SK-N-SH (cell line): ENCODE measurements around the gene TBCD. TPM values are rescaled to one million over a fixed set of nuclear protein-coding genes. Genes with fewer than 3 reads are reported as not detected.

Experiments
- CTCF ChIA-PET: fragments of 300-600, 350-600 bp; formaldehyde crosslinking; extraction: SDS; loops from one replicate; lab custom pipeline; 2021; lab: Yijun Ruan, JAX
- POLR2A ChIA-PET: fragments of 350-600 bp; sonication (Branson Sonifier 250); formaldehyde crosslinking; extraction: SDS; loops from one replicate; lab custom pipeline; 2020; ENCODE audit warnings: antibody characterized with exemption, inconsistent platforms; lab: Yijun Ruan, JAX
- DNase-seq: peaks from one replicate; pipeline ENCODE4 v3.0.0; 2012
- H2AFZ ChIP-seq: fragments of 200-600 bp; sonication (generic); 2 replicates; pipeline ENCODE4 v1.8.1; 2016; ENCODE audit warnings: antibody characterized with exemption, mild to moderate bottlenecking, low read depth
- H3F3A ChIP-seq: fragments of 200-600 bp; sonication (generic); replicated peaks from 2 replicates; pipeline ENCODE3; 2016; ENCODE audit warnings: antibody characterized with exemption, mild to moderate bottlenecking; ENCODE audit not compliant: insufficient read depth
- H3K27ac ChIP-seq, 2 experiments: fragments of 200-500 bp in 1 of 2; fragments of 200-600 bp in 1 of 2; sonication (Bioruptor generic) in 1 of 2; sonication (generic), shearing (Covaris generic) in 1 of 2; 2 replicates each; pipeline versions ENCODE4 v1.5.1 to v1.6.1; 2014 to 2016; ENCODE audit warnings: low read depth in 2 of 2, inconsistent platforms in 1 of 2, low read length in 1 of 2, mild to moderate bottlenecking in 1 of 2, mixed read lengths in 1 of 2
- H3K27me3 ChIP-seq: fragments of 200-600 bp; sonication (generic), shearing (Covaris generic); 2 replicates; pipeline ENCODE4 v1.6.1; 2016; ENCODE audit warnings: mixed run types; ENCODE audit not compliant: insufficient read depth
- H3K36me3 ChIP-seq, 2 experiments: fragments of 200-500 bp in 1 of 2; fragments of 200-600 bp in 1 of 2; sonication (Bioruptor generic) in 1 of 2; sonication (generic) in 1 of 2; replicated peaks in 1 of 2; 2 replicates each; pipeline versions ENCODE3 to v1.5.1; 2014 to 2016; ENCODE audit warnings: low read length in 1 of 2, mild to moderate bottlenecking in 1 of 2; ENCODE audit not compliant: insufficient read depth in 2 of 2, control insufficient read depth in 1 of 2
- H3K4me1 ChIP-seq, 2 experiments: fragments of 200-500 bp in 1 of 2; fragments of 200-600 bp in 1 of 2; sonication (Bioruptor generic) in 1 of 2; sonication (generic), shearing (Covaris generic) in 1 of 2; 2 replicates each; pipeline versions ENCODE4 v1.5.1 to v1.6.1; 2014 to 2016; ENCODE audit warnings: low read depth in 1 of 2, low read length in 1 of 2, mixed run types in 1 of 2; ENCODE audit not compliant: insufficient read depth in 2 of 2, control insufficient read depth in 1 of 2
- H3K4me2 ChIP-seq: fragments of 200-600 bp; sonication (generic), shearing (Covaris generic); 2 replicates; pipeline ENCODE4 v1.6.1; 2017; ENCODE audit warnings: mixed run types
- H3K4me3 ChIP-seq, 2 experiments: fragments of 200-500 bp in 1 of 2; fragments of 200-600 bp in 1 of 2; sonication (Bioruptor generic) in 1 of 2; sonication (generic), shearing (Covaris generic) in 1 of 2; 2 replicates each; pipeline versions ENCODE4 v1.5.1 to v1.8.1; 2014 to 2016; ENCODE audit warnings: low read depth in 2 of 2, inconsistent platforms in 1 of 2, low read length in 1 of 2, mild to moderate bottlenecking in 1 of 2, mixed read lengths in 1 of 2, moderate library complexity in 1 of 2
- H3K79me2 ChIP-seq: fragments of 200-600 bp; sonication (generic); 2 replicates; pipeline ENCODE4 v1.8.1; 2017; ENCODE audit warnings: mild to moderate bottlenecking; ENCODE audit not compliant: insufficient read depth
- H3K9ac ChIP-seq: fragments of 200-600 bp; sonication (generic); 2 replicates; pipeline ENCODE4 v1.6.1; 2017; ENCODE audit warnings: mixed run types
- H3K9me2 ChIP-seq: fragments of 200-600 bp; sonication (generic); 2 replicates; pipeline ENCODE4 v1.6.1; 2017; ENCODE audit warnings: mixed run types
- H3K9me3 ChIP-seq: fragments of 200-600 bp; sonication (generic); 2 replicates; pipeline ENCODE4 v1.6.1; 2017; ENCODE audit warnings: mixed run types, mild to moderate bottlenecking, moderate library complexity
- H4K20me1 ChIP-seq: fragments of 200-600 bp; sonication (generic); 2 replicates; pipeline ENCODE4 v1.6.1; 2017; ENCODE audit warnings: mild to moderate bottlenecking, mixed run types; ENCODE audit not compliant: insufficient read depth
- CTCF ChIP-seq: fragments of 200-600 bp; sonication (generic); IDR thresholded peaks from 2 replicates; pipeline ENCODE4 v1.6.1; 2017; ENCODE audit warnings: antibody characterized with exemption, mild to moderate bottlenecking, moderate library complexity
- ELF1 ChIP-seq: IDR thresholded peaks from 2 replicates; pipeline ENCODE4 v1.4.0; 2012
- FOSL2 ChIP-seq: IDR thresholded peaks from 2 replicates; pipeline ENCODE4 v1.4.0; 2012; ENCODE audit warnings: low read depth, mild to moderate bottlenecking, moderate library complexity, borderline replicate concordance
- GABPA ChIP-seq: IDR thresholded peaks from 2 replicates; pipeline ENCODE4 v1.4.0; 2012; ENCODE audit warnings: low read depth, mild to moderate bottlenecking
- IRF3 ChIP-seq: fragments of 150-350 bp; IDR thresholded peaks from 2 replicates; pipeline ENCODE4 v1.6.1; 2016; ENCODE audit warnings: mild to moderate bottlenecking, low read depth, low read length
- JUND ChIP-seq: IDR thresholded peaks from 2 replicates; pipeline ENCODE4 v1.4.0; 2012
- MAX ChIP-seq: IDR thresholded peaks from 2 replicates; pipeline ENCODE4 v1.4.0; 2012; ENCODE audit warnings: low read depth
- MEF2A ChIP-seq: IDR thresholded peaks from 2 replicates; pipeline ENCODE4 v1.4.0; 2012; ENCODE audit warnings: low read depth, borderline replicate concordance
- MXI1 ChIP-seq: IDR thresholded peaks from 2 replicates; pipeline ENCODE4 v1.6.1; 2012; ENCODE audit warnings: mild to moderate bottlenecking, low read depth, low read length, improper control_type of control experiment
- NRF1 ChIP-seq: IDR thresholded peaks from 2 replicates; pipeline ENCODE4 v1.6.1; 2012; ENCODE audit warnings: low read depth, mild to moderate bottlenecking, low read length
- PBX3 ChIP-seq: IDR thresholded peaks from 2 replicates; pipeline ENCODE4; 2012
- POLR2AphosphoS5 ChIP-seq: IDR thresholded peaks from 2 replicates; pipeline ENCODE4 v1.6.1; 2012; ENCODE audit warnings: low read depth, low read length
- RXRA ChIP-seq: IDR thresholded peaks from 2 replicates; pipeline ENCODE4 v1.4.0; 2012; ENCODE audit warnings: low read depth, mild to moderate bottlenecking, borderline replicate concordance
- TEAD4 ChIP-seq: IDR thresholded peaks from 2 replicates; pipeline ENCODE4 v1.4.0; 2012; ENCODE audit warnings: mild to moderate bottlenecking, borderline replicate concordance; ENCODE audit not compliant: insufficient read depth
- WGBS: methylation state at CpG from one replicate; pipeline ENCODE4 v1.1.6; 2017; ENCODE audit warnings: low lambda C conversion rate; 5-methylcytosine and 5-hydroxymethylcytosine counted together
- polyA plus RNA-seq, 3 experiments: library from polyadenylated mRNA; depleted of rRNA; stranded (reverse); fragments of >200 nt; gene quantifications; 2 replicates each; pipeline ENCODE4 v1.2.3, GENCODE V29; 2012
- TF ChIP-seq, protein P1 (sequence below): IDR thresholded peaks from 2 replicates; pipeline ENCODE4 v1.4.0; 2012; ENCODE audit warnings: low read depth, borderline replicate concordance
- TF ChIP-seq, protein P2 (sequence below): IDR thresholded peaks from 2 replicates; pipeline ENCODE4 v1.4.0; 2012; ENCODE audit warnings: low read depth, borderline replicate concordance
- TF ChIP-seq, protein P3 (sequence below): fragments of 150-350 bp; IDR thresholded peaks from 2 replicates; pipeline ENCODE4 v1.6.1; 2017; ENCODE audit warnings: antibody characterized with exemption, low read length, low read depth, borderline replicate concordance

TBCD gene
- polyA plus RNA-seq, 1 of the 3 experiments (the other 2 are of a cell fraction): 107 TPM

DNA sequence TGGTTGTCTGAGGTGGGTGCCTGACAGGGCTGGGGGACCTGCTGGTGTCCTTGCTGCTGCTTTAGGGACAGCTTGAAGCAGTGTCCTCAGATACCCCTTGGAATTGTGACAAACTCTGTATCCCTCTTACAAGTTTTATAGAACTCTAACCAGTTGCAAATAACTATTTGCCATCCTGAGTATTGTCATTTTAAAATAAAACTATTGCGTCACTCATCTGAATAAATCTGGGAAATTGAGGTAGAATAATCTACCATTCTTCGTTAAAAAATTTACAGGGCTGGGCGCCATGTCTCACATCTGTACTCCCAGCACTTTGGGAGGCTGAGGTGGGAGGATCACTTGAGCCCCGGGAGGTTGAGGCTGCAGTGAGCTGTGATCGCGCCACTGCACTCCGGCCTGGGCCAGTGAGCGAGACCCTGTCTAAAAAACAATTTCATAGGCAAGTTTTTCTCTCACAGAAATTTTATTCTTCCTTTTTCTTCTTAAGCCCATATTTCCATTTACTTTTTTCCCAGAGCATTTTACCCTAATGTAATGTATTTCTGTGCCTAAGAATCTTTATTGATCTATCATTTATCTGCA lies 73.8 kb downstream of the TBCD start:
- Histone ChIP-seq H3K36me3 (peaks cover 0 to 23% of the 10 kb centered on the region in 2 experiments), H3K27me3 (no peaks in the 10 kb centered on the region)
- TF ChIP-seq, protein P1, sequence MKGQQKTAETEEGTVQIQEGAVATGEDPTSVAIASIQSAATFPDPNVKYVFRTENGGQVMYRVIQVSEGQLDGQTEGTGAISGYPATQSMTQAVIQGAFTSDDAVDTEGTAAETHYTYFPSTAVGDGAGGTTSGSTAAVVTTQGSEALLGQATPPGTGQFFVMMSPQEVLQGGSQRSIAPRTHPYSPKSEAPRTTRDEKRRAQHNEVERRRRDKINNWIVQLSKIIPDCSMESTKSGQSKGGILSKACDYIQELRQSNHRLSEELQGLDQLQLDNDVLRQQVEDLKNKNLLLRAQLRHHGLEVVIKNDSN: no peak
- TF ChIP-seq IRF3 (no peak), FOSL2 (no peak), ELF1 (no peak), RXRA (no peak), MEF2A (no peak), JUND (no peak), PBX3 (no peak), GABPA (no peak), POLR2AphosphoS5 (no peak), CTCF (no peak), TEAD4 (no peak), MAX (no peak), NRF1 (no peak), MXI1 (no peak)
- TF ChIP-seq, protein P2, sequence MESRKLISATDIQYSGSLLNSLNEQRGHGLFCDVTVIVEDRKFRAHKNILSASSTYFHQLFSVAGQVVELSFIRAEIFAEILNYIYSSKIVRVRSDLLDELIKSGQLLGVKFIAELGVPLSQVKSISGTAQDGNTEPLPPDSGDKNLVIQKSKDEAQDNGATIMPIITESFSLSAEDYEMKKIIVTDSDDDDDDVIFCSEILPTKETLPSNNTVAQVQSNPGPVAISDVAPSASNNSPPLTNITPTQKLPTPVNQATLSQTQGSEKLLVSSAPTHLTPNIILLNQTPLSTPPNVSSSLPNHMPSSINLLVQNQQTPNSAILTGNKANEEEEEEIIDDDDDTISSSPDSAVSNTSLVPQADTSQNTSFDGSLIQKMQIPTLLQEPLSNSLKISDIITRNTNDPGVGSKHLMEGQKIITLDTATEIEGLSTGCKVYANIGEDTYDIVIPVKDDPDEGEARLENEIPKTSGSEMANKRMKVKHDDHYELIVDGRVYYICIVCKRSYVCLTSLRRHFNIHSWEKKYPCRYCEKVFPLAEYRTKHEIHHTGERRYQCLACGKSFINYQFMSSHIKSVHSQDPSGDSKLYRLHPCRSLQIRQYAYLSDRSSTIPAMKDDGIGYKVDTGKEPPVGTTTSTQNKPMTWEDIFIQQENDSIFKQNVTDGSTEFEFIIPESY: no peak
- TF ChIP-seq, protein P3, sequence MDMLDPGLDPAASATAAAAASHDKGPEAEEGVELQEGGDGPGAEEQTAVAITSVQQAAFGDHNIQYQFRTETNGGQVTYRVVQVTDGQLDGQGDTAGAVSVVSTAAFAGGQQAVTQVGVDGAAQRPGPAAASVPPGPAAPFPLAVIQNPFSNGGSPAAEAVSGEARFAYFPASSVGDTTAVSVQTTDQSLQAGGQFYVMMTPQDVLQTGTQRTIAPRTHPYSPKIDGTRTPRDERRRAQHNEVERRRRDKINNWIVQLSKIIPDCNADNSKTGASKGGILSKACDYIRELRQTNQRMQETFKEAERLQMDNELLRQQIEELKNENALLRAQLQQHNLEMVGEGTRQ: no peak
- TF ChIP-seq, all 33 proteins: peak for 0
- no peak for DNase-seq
- Histone ChIP-seq H3K9me2 (no peaks in the 10 kb centered on the region), H3K79me2 (peaks cover 13% of the 10 kb centered on the region; the same call in 1 of the 2 replicates), H2AFZ (no peak overlapping the region), H3K9me3 (peaks cover 10% of the 10 kb centered on the region; the same call in 1 of the 2 replicates), H3K9ac (no peak overlapping the region), H4K20me1 (no peaks in the 10 kb centered on the region; the same call in 1 of the 2 replicates), H3F3A (no peaks in the 10 kb centered on the region), H3K4me1 (peaks cover 3 to 9% of the 10 kb centered on the region in 2 experiments; a peak in 1 of 4 replicates), H3K4me2 (no peak overlapping the region), H3K4me3 (no peak overlapping the region), H3K27ac (no peak overlapping the region)
- WGBS: over 99% methylated on average over 8 of the region's 8 CpGs
- CTCF ChIA-PET: interaction anchor here (1.0 to 2.0 kb wide), 3 partner anchors 11 to 12 kb away, joined by 3 to 4 read pairs (median 3); no protein-coding TSS in a partner anchor
- POLR2A ChIA-PET: no interaction called here
